ENCODE results near the gene SARNP.

Gene SARNP

GRCh38 chr12:55739025-55739378, 78.5 kb downstream of the SARNP start:
- DNase-seq, result no peak

- peak; percentile 70 for DNase-seq
Observed at GRCh38 chr12:55738123-55739024, 79.2 kb downstream of the SARNP start.

DNA sequence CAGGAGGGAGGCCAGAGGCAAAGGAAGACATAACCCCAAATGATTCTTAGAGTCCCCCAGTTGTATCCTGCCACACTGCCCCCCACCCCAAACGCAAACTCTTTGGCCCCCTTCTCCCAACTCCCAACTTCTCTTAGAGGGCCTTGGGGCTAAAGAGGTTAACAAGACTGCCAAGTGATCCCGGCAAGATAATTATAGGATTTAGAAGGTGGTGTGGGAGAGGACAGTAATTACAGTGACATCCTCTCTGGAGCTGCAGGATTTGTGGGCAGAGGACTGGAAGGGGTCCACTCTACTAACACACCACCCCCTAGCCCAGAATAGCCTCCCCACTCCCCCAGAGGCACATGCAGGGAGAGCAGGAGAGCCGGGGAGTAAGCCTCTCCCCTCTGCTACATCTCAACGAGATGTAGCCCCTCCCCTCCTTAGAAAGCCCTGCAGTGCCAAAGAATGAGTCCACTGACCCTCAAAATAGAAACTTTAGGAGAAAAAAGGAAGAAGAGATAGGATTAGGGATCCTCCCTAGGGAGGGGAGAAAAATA, 79.9 kb downstream of the SARNP start:
- DNase-seq, result no peak

GRCh38 chr12:55736780-55737580, 80.5 kb downstream of the SARNP start:
- peak; percentile 67 for DNase-seq

GRCh38 chr12:55736076-55736475, 81.4 kb downstream of the SARNP start:
- DNase-seq, result no peak

DNA sequence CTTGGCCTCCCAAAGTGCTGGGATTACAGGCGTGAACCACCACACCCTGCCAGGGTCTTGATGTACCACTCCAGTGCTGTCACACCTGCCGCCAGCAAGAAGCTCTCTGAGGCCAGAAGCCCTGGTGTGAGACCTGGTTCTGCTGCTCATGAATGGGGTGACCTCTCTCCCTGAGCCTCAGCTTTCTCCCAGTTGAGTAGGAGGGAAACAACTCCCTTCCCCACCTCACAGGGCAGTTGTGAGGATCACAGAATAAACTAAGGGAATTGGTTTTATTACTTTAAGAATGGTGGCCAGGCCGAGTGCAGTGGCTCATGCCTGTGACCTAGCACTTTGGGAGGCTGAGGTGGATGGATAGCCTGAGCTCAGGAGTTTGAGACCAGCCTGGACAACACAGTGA, 82.9 kb downstream of the SARNP start:
- DNase-seq, result no peak

DNA sequence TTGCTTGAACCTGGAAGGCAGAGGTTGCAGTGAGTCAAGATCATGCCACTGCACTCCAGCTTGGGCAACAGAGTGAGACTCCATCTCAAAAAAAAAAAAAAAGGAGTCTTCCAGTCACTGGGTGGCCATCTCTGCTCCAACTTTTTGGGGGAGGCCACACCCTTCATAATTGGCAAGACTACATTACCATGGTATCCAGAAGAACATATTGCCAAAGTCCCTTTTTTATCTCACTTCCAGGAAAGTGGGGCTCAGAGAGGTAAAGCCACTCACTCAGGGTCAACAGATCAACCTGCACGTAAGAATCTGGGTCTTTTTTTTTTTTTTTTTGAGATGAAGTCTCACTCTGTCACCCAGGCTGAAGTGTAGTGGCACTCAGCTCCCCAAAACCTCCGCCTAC, 83.7 kb downstream of the SARNP start:
- no peak for DNase-seq

GRCh38 chr12:55733021-55733555, 84.4 kb downstream of the SARNP start:
- no peak for DNase-seq

DNA sequence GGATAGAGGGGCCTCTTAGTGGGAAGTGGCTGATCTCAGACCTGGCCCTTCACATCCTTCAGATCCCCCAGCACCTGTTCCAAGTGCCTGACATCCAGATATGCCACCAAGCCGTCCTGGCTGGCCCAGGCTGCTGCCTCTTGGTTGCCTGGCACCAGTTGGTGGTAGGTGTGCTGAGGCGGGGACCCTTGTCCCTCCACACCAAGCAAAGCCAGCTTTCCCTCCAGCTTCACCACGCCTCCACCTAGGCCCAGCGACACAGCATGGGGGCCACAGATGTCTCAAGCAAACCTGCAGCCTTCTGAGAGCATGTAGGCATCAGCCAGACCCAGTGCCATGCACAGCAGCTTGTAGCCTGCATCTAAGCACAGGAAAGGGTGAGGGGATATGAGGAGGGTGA, 85.2 kb downstream of the SARNP start:
- no peak for DNase-seq

GRCh38 chr12:55729819-55730818, 87.4 kb downstream of the SARNP start:
- DNase-seq, result no peak

GRCh38 chr12:55728939-55729818, 88.3 kb downstream of the SARNP start, which contains the start of gene CD63:
CD63 (minus strand) TSS chr12:55729009; CDS start chr12:55728341, 668 bp downstream.
- DNase-seq, result peak; percentile 68

- DNase-seq, result no peak
Observed at GRCh38 chr12:55728186-55728938, 89.2 kb downstream of the SARNP start.

DNA sequence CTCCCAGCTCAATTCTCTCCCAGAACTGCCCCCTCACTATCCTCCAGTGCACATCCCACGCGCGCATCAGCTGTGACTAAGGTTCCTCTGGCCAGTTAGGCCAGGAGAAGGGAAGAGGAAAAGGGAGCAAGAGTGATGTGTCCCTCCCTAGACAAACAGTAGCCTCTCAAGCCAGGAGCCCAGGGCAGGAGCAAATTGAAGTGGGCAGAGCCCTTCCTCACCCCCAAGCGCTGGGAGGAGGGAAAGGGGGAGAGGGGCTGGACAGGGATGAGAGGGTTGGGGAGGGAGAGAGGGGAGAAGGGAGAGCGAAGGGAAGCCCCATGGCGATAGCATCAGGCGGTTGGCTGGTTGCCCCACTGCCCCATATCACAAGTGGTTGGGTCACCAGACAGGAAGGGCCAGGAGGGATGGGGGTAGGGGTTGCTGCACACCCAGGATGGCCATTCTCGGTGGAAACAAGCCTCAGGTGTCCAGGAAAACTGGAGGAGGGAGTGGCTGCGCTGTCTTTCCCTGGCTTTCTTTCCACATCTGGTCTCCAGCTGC, 89.8 kb downstream of the SARNP start:
- DNase-seq, result no peak

GRCh38 chr12:55726971-55727370, 90.6 kb downstream of the SARNP start:
- DNase-seq, result no peak

GRCh38 chr12:55725556-55725955, 92.0 kb downstream of the SARNP start:
- DNase-seq, result no peak

DNA sequence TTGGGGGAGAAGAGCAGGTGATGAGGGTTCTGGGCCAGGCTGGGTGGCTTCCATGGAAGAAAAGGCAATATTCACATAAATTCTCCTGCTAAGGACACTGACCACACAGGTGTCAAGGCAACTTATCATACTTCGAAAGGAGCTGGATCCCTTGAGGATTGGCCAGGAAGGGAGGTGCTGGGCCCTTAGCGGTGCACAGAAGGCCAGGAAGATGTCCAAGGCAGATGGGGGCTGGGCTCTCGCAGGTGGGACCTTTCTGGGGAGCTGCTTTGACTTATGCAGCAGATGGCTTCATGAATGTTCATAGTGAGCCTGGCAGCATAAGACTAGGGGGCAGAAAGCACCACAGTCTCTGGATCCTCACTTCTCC, 92.6 kb downstream of the SARNP start:
- DNase-seq, result no peak

DNA sequence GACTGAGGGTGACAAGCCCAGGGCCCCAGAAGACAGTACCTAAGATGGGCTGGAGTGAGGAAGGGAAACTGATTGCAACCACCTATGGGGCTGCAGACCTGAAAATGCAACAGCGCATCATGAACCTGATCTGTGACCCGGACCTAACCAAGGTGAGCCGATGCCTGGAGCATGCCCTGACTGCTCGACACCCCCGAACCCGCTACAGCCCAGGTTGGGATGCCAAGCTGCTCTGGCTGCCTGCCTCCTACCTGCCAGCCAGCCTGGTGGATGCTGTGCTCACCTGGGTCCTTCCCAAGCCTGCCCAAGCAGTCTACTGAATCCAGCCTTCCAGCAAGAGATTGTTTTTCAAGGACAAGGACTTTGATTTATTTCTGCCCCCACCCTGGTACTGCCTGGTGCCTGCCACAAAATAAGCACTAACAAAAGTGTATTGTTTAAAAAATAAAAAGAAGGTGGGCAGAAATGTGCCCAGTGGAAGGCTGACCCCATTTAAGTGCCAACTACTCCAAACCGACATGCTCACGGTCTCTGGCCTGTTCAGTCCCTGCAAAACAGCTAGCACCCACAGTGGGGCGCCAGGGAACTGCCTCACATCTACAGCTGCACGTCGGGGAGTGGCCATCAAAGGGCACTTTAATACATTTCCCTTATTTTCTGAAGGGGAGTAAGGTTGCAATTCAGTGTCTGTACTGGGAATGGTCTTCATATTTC, 93.1 kb downstream of the SARNP start:
- no peak for DNase-seq

DNA sequence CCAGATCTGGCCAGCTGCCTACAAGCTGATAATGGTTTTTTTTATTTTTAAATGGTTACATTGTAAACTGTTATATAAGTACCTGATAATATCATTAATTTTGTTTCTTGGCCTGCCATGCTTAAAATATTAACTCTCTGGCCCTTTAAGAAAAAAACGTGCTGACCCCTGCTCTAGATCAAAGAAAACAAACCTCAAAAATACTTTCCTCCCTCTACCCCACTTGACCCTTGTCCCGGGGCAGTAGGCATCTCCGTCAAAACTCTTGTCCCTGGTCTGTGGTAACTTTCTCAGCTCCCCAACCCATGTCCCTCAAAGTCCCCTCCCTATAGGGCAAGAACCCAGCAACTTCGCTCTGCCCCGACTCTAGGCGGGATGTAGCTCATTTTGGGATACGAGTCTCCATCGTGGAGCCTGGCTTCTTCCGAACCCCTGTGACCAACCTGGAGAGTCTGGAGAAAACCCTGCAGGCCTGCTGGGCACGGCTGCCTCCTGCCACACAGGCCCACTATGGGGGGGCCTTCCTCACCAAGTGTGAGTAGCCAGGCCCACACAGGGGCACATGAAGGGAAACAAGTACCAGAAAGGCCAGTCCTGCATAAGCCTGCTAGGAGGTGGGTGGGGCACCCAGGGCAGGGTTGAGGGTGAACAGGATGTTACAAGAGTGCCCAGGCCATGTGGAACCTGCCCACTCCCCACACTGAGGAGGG, 93.9 kb downstream of the SARNP start:
- DNase-seq, result no peak

DNA sequence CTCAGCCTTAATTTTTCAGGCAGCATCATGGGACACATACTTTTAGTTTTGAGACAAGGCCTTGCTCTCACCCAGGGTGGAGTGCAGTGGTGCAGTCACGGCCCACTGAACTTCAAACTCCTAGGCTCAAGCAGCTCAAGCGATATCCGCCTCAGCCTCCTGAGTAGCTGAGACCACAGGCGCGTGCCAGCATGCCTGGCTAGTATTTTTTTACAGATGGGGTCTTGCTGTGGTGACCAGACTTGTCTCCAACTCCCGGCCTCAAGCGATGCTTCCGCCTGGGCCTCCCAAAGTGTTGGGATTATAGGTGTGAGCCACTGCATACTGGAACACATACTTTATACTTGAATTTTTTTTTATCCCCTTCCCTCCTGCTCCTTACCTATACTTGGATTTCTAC, 94.6 kb downstream of the SARNP start:
- no peak for DNase-seq
